Astrocyte (in vitro differentiated cells and primary cell): Measurements from ENCODE around the gene RBP3. TPM values are rescaled to one million over a fixed set of nuclear protein-coding genes. Genes with fewer than 3 reads are reported as not detected.

ENCODE experiments used
- DNase-seq: peaks from one replicate; pipeline ENCODE4 v3.0.0-alpha.2; 2010; ENCODE audit warnings: low read depth
- FAIRE-seq: peaks from 2 replicates; lab custom pipeline; 2011; peaks lifted over from hg19 to GRCh38; lab: Jason Lieb, UNC
- H2AFZ ChIP-seq: 2 replicates; pipeline ENCODE4 v1.6.0; 2012; ENCODE audit warnings: low read depth, low read length, inconsistent platforms
- H3K27ac ChIP-seq: 2 replicates; pipeline ENCODE4 v1.5.1; 2011; ENCODE audit warnings: low read depth, low read length, inconsistent platforms
- H3K27me3 ChIP-seq: 2 replicates; pipeline ENCODE4 v1.6.0; 2011; ENCODE audit warnings: low read length, inconsistent platforms; ENCODE audit not compliant: insufficient read depth
- H3K36me3 ChIP-seq: 2 replicates; pipeline ENCODE4 v1.5.1; 2011; ENCODE audit warnings: low read length, inconsistent platforms; ENCODE audit not compliant: insufficient read depth
- H3K4me1 ChIP-seq: 2 replicates; pipeline ENCODE4 v1.5.1; 2011; ENCODE audit warnings: low read length, inconsistent platforms; ENCODE audit not compliant: insufficient read depth
- H3K4me2 ChIP-seq: 2 replicates; pipeline ENCODE4 v1.6.0; 2012; ENCODE audit warnings: low read length, inconsistent platforms
- H3K4me3 ChIP-seq: 2 replicates; pipeline ENCODE4 v1.5.1; 2011; ENCODE audit warnings: low read depth, mild to moderate bottlenecking, low read length, inconsistent platforms; ENCODE audit not compliant: insufficient read depth
- H3K79me2 ChIP-seq: 2 replicates; pipeline ENCODE4 v1.6.0; 2012; ENCODE audit warnings: mild to moderate bottlenecking, low read length, inconsistent platforms; ENCODE audit not compliant: insufficient read depth
- H3K9ac ChIP-seq: 2 replicates; pipeline ENCODE4 v1.6.0; 2012; ENCODE audit warnings: mild to moderate bottlenecking, low read length, inconsistent platforms
- H3K9me3 ChIP-seq: 2 replicates; pipeline ENCODE4 v1.5.1; 2012; ENCODE audit warnings: low read depth, mild to moderate bottlenecking, low read length, inconsistent platforms; ENCODE audit not compliant: insufficient read depth
- H4K20me1 ChIP-seq: 2 replicates; pipeline ENCODE4 v1.6.0; 2012; ENCODE audit warnings: low read length, inconsistent platforms; ENCODE audit not compliant: insufficient read depth
- H3K27ac Mint-ChIP-seq: one replicate; pipeline ENCODE4 v1.8.0; 2021; ENCODE audit warnings: mild to moderate bottlenecking, mixed read lengths; ENCODE audit not compliant: unreplicated experiment
- H3K27me3 Mint-ChIP-seq: one replicate; pipeline ENCODE4 v1.8.0; 2021; ENCODE audit warnings: low read depth, mixed read lengths; ENCODE audit not compliant: unreplicated experiment
- H3K36me3 Mint-ChIP-seq: one replicate; pipeline ENCODE4 v1.8.0; 2021; ENCODE audit warnings: low read depth, mixed read lengths; ENCODE audit not compliant: unreplicated experiment
- H3K4me1 Mint-ChIP-seq: one replicate; pipeline ENCODE4 v1.8.0; 2021; ENCODE audit warnings: low read depth, mixed read lengths; ENCODE audit not compliant: unreplicated experiment
- H3K4me3 Mint-ChIP-seq: one replicate; pipeline ENCODE4 v1.8.0; 2021; ENCODE audit warnings: mild to moderate bottlenecking, moderate library complexity, mixed read lengths; ENCODE audit not compliant: unreplicated experiment
- H3K9me3 Mint-ChIP-seq: one replicate; pipeline ENCODE4 v1.8.0; 2021; ENCODE audit warnings: mild to moderate bottlenecking, mixed read lengths; ENCODE audit not compliant: unreplicated experiment
- CTCF ChIP-seq: IDR thresholded peaks from 2 replicates; pipeline ENCODE4 v1.5.1; 2011; ENCODE audit warnings: low read depth, mild to moderate bottlenecking, inconsistent platforms, low read length, moderate library complexity; ENCODE audit not compliant: insufficient read depth
- EZH2 ChIP-seq: IDR thresholded peaks from 2 replicates; pipeline ENCODE4 v1.6.1; 2012; ENCODE audit warnings: mild to moderate bottlenecking, low read length, inconsistent platforms; ENCODE audit not compliant: insufficient read depth
- total RNA-seq: library from RNA; stranded (reverse); gene quantifications from 2 replicates; pipeline ENCODE4 v1.2.1, GENCODE V29; 2021

RBP3 gene
- total RNA-seq, 1 donor from 2014 or later, result not detected

- H3K36me3 Mint-ChIP-seq, result peaks cover 3% of the 10 kb centered on the region
- no peak overlapping the region for H2AFZ ChIP-seq
- peaks cover 27% of the 10 kb centered on the region for H3K27me3 Mint-ChIP-seq
- H3K36me3 ChIP-seq, result no peaks in the 10 kb centered on the region
- H3K27ac Mint-ChIP-seq, result no peak overlapping the region
- TF ChIP-seq CTCF (no peak), EZH2 (no peak)
- no peaks in the 10 kb centered on the region for H3K4me1 ChIP-seq
- no peak overlapping the region for H3K9ac ChIP-seq
- H3K4me1 Mint-ChIP-seq, result no peaks in the 10 kb centered on the region
- H4K20me1 ChIP-seq, result no peaks in the 10 kb centered on the region
- no peak overlapping the region for H3K27ac ChIP-seq
- H3K4me3 Mint-ChIP-seq, result no peak overlapping the region
- H3K4me2 ChIP-seq, result no peak overlapping the region
- no peak overlapping the region for H3K4me3 ChIP-seq
- FAIRE-seq (no peak), DNase-seq (no peak)
- H3K9me3 Mint-ChIP-seq, result peaks cover 3% of the 10 kb centered on the region
- no peaks in the 10 kb centered on the region for H3K9me3 ChIP-seq
- H3K79me2 ChIP-seq, result no peaks in the 10 kb centered on the region
- H3K27me3 ChIP-seq, result no peaks in the 10 kb centered on the region
These were observed 15.6 kb downstream of the RBP3 start for GRCh38 chr10:47363781-47364180.

- Histone ChIP-seq H3K27ac (no peak overlapping the region), H3K79me2 (no peaks in the 10 kb centered on the region), H3K4me1 (no peaks in the 10 kb centered on the region), H3K27me3 (no peaks in the 10 kb centered on the region), H4K20me1 (no peaks in the 10 kb centered on the region), H2AFZ (no peak overlapping the region), H3K4me3 (no peak overlapping the region), H3K9ac (no peak overlapping the region), H3K4me2 (no peak overlapping the region), H3K36me3 (no peaks in the 10 kb centered on the region), H3K9me3 (no peaks in the 10 kb centered on the region)
- Mint-ChIP-seq H3K9me3 (peaks cover 3% of the 10 kb centered on the region), H3K36me3 (peaks cover 3% of the 10 kb centered on the region), H3K4me1 (no peaks in the 10 kb centered on the region), H3K27me3 (peaks cover 29% of the 10 kb centered on the region), H3K4me3 (no peak overlapping the region), H3K27ac (no peak overlapping the region)
- no peak for DNase-seq
- TF ChIP-seq EZH2 (no peak), CTCF (no peak)
- no peak for FAIRE-seq
These were observed 16.2 kb downstream of the RBP3 start for GRCh38 chr10:47364366-47364765.

GRCh38 chr10:47364911-47365310 is 16.7 kb downstream of the RBP3 start:
- Histone ChIP-seq H3K9ac (no peak overlapping the region), H3K4me1 (no peaks in the 10 kb centered on the region), H3K36me3 (no peaks in the 10 kb centered on the region), H3K79me2 (no peaks in the 10 kb centered on the region), H3K27ac (no peak overlapping the region), H3K9me3 (no peaks in the 10 kb centered on the region), H4K20me1 (no peaks in the 10 kb centered on the region), H3K27me3 (no peaks in the 10 kb centered on the region), H3K4me3 (no peak overlapping the region), H3K4me2 (no peak overlapping the region), H2AFZ (no peak overlapping the region)
- H3K27me3 Mint-ChIP-seq, result peaks cover 35% of the 10 kb centered on the region
- H3K27ac Mint-ChIP-seq, result no peak overlapping the region
- H3K4me3 Mint-ChIP-seq, result no peak overlapping the region
- no peak for FAIRE-seq
- H3K9me3 Mint-ChIP-seq, result peaks cover 5% of the 10 kb centered on the region
- H3K4me1 Mint-ChIP-seq, result no peaks in the 10 kb centered on the region
- H3K36me3 Mint-ChIP-seq, result peaks cover 3% of the 10 kb centered on the region
- no peak for DNase-seq
- TF ChIP-seq EZH2 (no peak), CTCF (no peak)
